Heart left ventricle (tissue), 16 donors: ENCODE data around the gene HYAL1. TPM values are rescaled to one million over a fixed set of nuclear protein-coding genes. Genes with fewer than 3 reads are reported as not detected.
"Not testable (repeated sequence)": the region's sequence is repeated elsewhere in the genome, so short reads cannot be mapped to it uniquely, and the experiment has no call there.

Source experiments
- ATAC-seq, 4 donors: fragments of 200-7000 bp; cut with Tn5 transposase; one replicate each; pipeline ENCODE4 v1.9.1; 2020 to 2022; ENCODE audit warnings: moderate library complexity in 4 of 4, mild to moderate bottlenecking in 3 of 4, moderate number of reproducible peaks in 1 of 4
- DNase-seq, 5 donors: peaks; one replicate each; pipeline ENCODE4 v3.0.0-alpha.2; 2020
- H3K27ac ChIP-seq, 12 donors: fragments of 200-600 bp; sonication (generic) in 4 of 12; one replicate each; pipeline versions ENCODE4 v1.5.0 to v1.8.0; 2016 to 2022; ENCODE audit warnings: mild to moderate bottlenecking in 2 of 12
- H3K27me3 ChIP-seq, 9 donors: fragments of 200-600 bp; sonication (generic) in 2 of 9; one replicate each; pipeline versions ENCODE4 v1.5.1 to v1.8.0; 2016 to 2022; ENCODE audit warnings: mild to moderate bottlenecking in 3 of 9
- H3K36me3 ChIP-seq, 9 donors: fragments of 200-600 bp; sonication (generic) in 2 of 9; one replicate each; pipeline versions ENCODE4 v1.5.0 to v1.8.0; 2018 to 2022; ENCODE audit warnings: mild to moderate bottlenecking in 2 of 9
- H3K4me1 ChIP-seq, 12 donors: fragments of 200-600 bp; sonication (generic) in 4 of 12; one replicate each; pipeline versions ENCODE4 v1.5.0 to v1.8.0; 2016 to 2022; ENCODE audit warnings: mild to moderate bottlenecking in 3 of 12
- H3K4me3 ChIP-seq, 12 donors: fragments of 200-600 bp; sonication (generic) in 4 of 12; one replicate each; pipeline versions ENCODE4 v1.5.0 to v1.8.0; 2017 to 2022; ENCODE audit warnings: mild to moderate bottlenecking in 9 of 12, moderate library complexity in 4 of 12
- H3K9me3 ChIP-seq, 12 donors: fragments of 200-600 bp; sonication (generic) in 4 of 12; one replicate each; pipeline versions ENCODE4 v1.5.0 to v1.8.0; 2016 to 2022; ENCODE audit warnings: mild to moderate bottlenecking in 1 of 12
- POLR2A ChIP-seq, 2 donors: fragments of 450-650 bp; IDR thresholded peaks; one replicate each; pipeline ENCODE4 v1.6.1; 2017; ENCODE audit warnings: antibody characterized with exemption in 2 of 2, mild to moderate bottlenecking in 2 of 2, moderate library complexity in 2 of 2
- WGBS, 4 donors: extraction: QIAGEN DNeasy Blood & Tissue Kit in 2 of 4; methylation state at CpG; one replicate each; pipeline versions ENCODE4 v1.1.5 to v1.1.7; 2013 to 2018; 5-methylcytosine and 5-hydroxymethylcytosine counted together
- intact Hi-C, 10 donors: fragments of 100-400 bp; cut with DNase I; formaldehyde crosslinking; loops; one replicate each; pipeline versions ENCODE4 v1.11.1 to v1.14.2; 2022
- polyA plus RNA-seq, 2 donors: library from polyadenylated mRNA; stranded (reverse); fragments of 200-250 nt; gene quantifications; one replicate each; pipeline ENCODE4 v1.2.3, GENCODE V29; 2013
- total RNA-seq, 9 donors: library from RNA; depleted of rRNA in 2 of 9; stranded (reverse); fragments of >200 nt in 2 of 9; fragmentation: NEBNext Ultra II Directional in 3 of 9; extraction: Animal tissue kit (Norgen Biotek cat#: 25700) in 3 of 9; gene quantifications; one replicate each; pipeline versions ENCODE4 v1.1.0 to v1.2.4, GENCODE V29; 2016 to 2023
- TF ChIP-seq, protein P1 (sequence below), 12 donors: fragments of 200-600 bp; sonication (generic) in 4 of 12; IDR thresholded peaks; one replicate each; pipeline versions ENCODE4 v1.5.0 to v1.8.0; 2018 to 2022; ENCODE audit warnings: antibody characterized with exemption in 12 of 12, mild to moderate bottlenecking in 5 of 12
- donor health status: ischemic (EF 13 %, LVEDD 7.1; RV severe dilation, severe dysfunction).
- donor health status: healthy with polysubstance abuse.
- donor health status: DM: no; HTN: yes; CAD: no.
- donor health status: DM: no; HTN: no; CAD: no.
- donor health status: ischemic (EF 25% LVEDD 6.9; RV normal size, moderate dysfunction).
- donor health status: ischemic (EF 25% LVEDD 5.7; RV mildly dilated, moderate dysfunction).
- donor health status: healthy.
- donor health status: DM: yes; HTN: yes; CAD: no.
- donor health status: ischemic (EF 35%, LVEDD 5.7; RV mildly dilated, moderate dysfunction).
- donor health status: nonischemic (EF 11% LVEDD 7.7; RV severe dilation, severe dysfunction).
- donor health status: DM: yes; HTN: yes; CAD: no.
- donor health status: PGD.
- donor health status: ischemic (EF 29% LVEDD 5.4; RV normal size, mild dysfunction).
- donor health status: nonischemic (EF 23%, LVEDD 6.1; RV moderate dilation, normal function).

Gene HYAL1
- total and polyA plus RNA-seq, 11 donors, result 36.9 to 99.7 (median 57.8) TPM

DNA sequence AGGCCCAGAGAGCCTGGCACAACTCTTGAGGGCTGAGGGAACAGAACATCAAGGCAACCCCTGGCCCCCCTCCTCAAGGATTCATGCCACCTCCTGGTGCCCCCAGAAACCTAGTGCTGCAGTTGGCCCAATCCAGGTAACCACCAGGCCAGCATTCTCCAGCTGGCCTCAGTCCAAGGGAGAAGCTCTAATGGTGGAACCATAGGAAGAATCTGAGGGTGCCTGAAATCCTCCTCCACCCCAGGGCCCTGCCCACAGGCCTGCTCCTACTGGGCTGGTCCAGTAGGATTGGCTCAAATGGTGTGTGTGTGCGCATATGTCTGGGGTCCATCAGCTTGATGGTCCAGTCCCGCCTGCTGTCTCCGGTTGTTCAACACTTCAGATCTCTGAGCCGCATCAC, 11.4 kb upstream of the HYAL1 start:
- Histone ChIP-seq H3K27me3 (no peaks in the 10 kb centered on the region), H3K36me3 (peaks cover 0 to 56% (median 42%) of the 10 kb centered on the region in 9 donors), H3K9me3 (no peaks in the 10 kb centered on the region), H3K4me1 (peaks cover 5 to 38% (median 30%) of the 10 kb centered on the region in 12 donors), H3K4me3 (no peak overlapping the region), H3K27ac (no peak overlapping the region)
- intact Hi-C loops, result no loop called here
- 86 to 98% (median 97%) methylated on average over 4 of the region's 4 CpGs for WGBS, 4 donors
- DNase-seq (peak in 2 of 5 donors; percentile 18 to 21), ATAC-seq (peak in 3 of 4 donors; percentile 11 to 25 (median 23))
- TF ChIP-seq, protein P1, sequence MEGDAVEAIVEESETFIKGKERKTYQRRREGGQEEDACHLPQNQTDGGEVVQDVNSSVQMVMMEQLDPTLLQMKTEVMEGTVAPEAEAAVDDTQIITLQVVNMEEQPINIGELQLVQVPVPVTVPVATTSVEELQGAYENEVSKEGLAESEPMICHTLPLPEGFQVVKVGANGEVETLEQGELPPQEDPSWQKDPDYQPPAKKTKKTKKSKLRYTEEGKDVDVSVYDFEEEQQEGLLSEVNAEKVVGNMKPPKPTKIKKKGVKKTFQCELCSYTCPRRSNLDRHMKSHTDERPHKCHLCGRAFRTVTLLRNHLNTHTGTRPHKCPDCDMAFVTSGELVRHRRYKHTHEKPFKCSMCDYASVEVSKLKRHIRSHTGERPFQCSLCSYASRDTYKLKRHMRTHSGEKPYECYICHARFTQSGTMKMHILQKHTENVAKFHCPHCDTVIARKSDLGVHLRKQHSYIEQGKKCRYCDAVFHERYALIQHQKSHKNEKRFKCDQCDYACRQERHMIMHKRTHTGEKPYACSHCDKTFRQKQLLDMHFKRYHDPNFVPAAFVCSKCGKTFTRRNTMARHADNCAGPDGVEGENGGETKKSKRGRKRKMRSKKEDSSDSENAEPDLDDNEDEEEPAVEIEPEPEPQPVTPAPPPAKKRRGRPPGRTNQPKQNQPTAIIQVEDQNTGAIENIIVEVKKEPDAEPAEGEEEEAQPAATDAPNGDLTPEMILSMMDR (IDR thresholded peaks at IDR 0.05), result no peak
- TF ChIP-seq POLR2A (IDR thresholded peaks at IDR 0.05), result no peak

DNA sequence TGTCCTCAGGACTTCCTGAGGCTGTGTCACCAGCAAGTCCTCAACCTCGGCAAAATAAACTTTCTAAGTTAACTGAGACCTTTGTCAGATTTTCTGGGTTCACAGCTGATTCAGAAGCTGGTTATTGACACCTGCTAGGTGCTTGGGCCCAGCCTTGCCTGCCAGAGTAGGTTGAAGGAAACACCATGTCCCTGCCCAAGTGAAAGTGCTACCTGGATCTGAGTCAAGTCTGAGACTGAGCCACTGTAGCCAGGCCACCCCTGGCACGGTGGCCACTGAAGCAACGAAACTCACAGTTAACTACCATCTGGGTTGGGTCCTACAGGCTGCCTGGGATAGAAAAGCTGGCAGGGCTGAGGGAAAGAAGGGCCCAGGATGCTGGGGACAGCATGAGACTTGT, 11.0 kb upstream of the HYAL1 start:
- DNase-seq (peak in 2 of 5 donors; percentile 13 to 17), ATAC-seq (peak in 3 of 4 donors; percentile 4 to 8 (median 4))
- H3K4me3 ChIP-seq, result no peak overlapping the region
- intact Hi-C loops, result no loop called here
- peaks cover 0 to 51% (median 37%) of the 10 kb centered on the region in 9 donors for H3K36me3 ChIP-seq
- no peaks in the 10 kb centered on the region for H3K27me3 ChIP-seq
- whole genome bisulfite sequencing, 4 donors, result 65 to 85% (median 76%) methylated on average over 3 of the region's 3 CpGs
- TF ChIP-seq, protein P1 (IDR thresholded peaks at IDR 0.05), result no peak
- no peaks in the 10 kb centered on the region for H3K9me3 ChIP-seq
- no peak overlapping the region for H3K27ac ChIP-seq
- H3K4me1 ChIP-seq, result peaks cover 5 to 33% (median 26%) of the 10 kb centered on the region in 12 donors

DNA sequence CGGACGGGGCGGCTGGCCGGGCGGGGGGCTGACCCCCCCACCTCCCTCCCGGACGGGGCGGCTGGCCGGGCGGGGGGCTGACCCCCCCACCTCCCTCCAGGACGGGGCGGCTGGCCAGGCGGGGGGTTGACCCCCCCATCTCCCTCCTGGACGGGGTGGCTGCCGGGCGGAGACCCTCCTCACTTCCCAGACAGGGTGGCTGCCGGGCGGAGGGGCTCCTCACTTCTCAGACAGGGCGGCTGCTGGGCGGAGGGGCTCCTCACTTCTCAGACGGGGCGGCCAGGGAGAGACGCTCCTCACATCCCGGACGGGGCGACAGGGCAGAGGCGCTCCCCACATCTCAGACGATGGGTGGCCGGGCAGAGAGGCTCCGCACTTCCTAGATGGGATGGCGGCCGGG, 8.7 kb upstream of the HYAL1 start:
- H3K27me3 ChIP-seq, H3K4me3 ChIP-seq, H3K27ac ChIP-seq, intact Hi-C loops, H3K9me3 ChIP-seq, ATAC-seq: not testable (repeated sequence)
- Histone ChIP-seq H3K36me3 (peaks cover 0 to 28% (median 14%) of the 10 kb centered on the region in 9 donors), H3K4me1 (peaks cover 0 to 10% (median 4%) of the 10 kb centered on the region in 12 donors)
- WGBS, 4 donors, result 89 to 93% (median 92%) methylated on average over 6 to 32 of the region's 32 CpGs; no CpG with 5 or more reads in 1 of the 4 donors
- DNase-seq, result peak in 1 of 5 donors; percentile 9

DNA sequence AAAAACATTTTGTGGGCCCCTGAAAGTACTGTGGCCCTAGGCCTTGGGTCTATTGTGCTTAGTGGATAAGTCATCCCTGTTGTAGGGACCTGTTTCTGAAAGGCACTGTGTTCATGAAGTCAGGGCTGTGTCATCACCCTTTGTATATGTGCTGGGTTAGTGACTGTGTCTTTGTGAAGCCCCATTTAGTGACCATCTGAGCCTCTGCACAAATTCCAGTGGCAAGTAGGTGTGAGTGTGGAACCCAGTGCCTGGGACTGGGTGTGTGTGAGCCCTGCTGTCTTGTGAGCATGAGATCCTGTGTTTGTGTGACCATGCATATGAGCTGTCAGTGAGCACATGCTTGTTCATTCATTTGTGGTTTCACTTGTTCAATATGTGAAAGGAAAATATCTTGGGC, 1.2 kb upstream of the HYAL1 start:
- intact Hi-C loops, result loop anchor here in 3 of 10 donors (2.0 to 5.0 kb wide), 3 partner anchors 14 to 52 kb away; no protein-coding TSS in a partner anchor
- ATAC-seq (no peak), DNase-seq (peak in 1 of 5 donors; percentile 18)
- TF ChIP-seq POLR2A (IDR thresholded peaks at IDR 0.05), result no peak
- TF ChIP-seq, protein P1 (IDR thresholded peaks at IDR 0.05), result no peak
- peaks cover 0 to 6% (median 0%) of the 10 kb centered on the region in 12 donors for H3K9me3 ChIP-seq
- H3K4me1 ChIP-seq, result peaks cover 11 to 44% (median 32%) of the 10 kb centered on the region in 12 donors
- H3K36me3 ChIP-seq, result peaks cover 0 to 15% (median 0%) of the 10 kb centered on the region in 9 donors
- no peak overlapping the region for H3K4me3 ChIP-seq
- no peak overlapping the region for H3K27ac ChIP-seq
- H3K27me3 ChIP-seq, result no peaks in the 10 kb centered on the region
